Measurements from ENCODE around the gene SEBOX.
A peak's percentile ranks its signal among the peaks of the same experiment; 100 is the strongest.

SEBOX gene

DNA sequence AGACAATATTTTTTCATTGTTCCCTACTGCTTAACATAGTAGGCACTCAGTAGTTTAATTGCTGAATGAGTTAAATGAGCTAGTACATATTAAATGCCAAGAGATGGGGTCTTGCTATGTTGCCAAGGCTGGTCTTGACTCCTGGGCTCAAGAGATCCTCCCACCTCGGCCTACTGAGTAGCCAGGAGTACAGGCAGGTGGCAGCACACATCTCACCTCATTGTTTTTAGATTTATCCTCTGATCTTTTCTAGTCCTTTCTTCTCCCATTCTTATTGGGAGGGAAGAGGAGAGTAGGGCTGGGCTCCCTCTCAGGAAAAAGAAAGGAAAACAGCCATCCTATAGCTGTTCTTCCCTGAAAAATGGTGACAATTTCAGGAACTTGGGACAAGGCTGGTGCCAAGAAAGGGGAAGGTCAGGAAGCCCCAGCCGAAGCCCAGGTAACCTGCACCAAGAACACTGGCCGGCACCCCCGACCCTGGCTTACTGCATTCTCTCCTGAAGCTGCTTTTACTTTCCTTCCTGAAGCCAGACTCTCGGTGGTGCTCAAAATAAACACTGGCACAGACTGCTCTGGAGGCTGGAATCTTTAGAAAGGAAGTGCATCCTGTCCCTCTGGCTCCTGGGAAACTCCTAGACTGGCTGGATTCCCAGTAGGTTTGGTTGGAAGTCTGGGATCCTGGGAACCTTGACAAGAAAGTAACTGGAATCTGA, 26.8 kb downstream of the SEBOX start:
- no peak for DNase-seq

- peak; percentile 31 for DNase-seq
Measured at GRCh38 chr17:28335959-28336871, 28.8 kb downstream of the SEBOX start.

GRCh38 chr17:28335201-28335958, 29.6 kb downstream of the SEBOX start, which contains the start of the genes IFT20 and TNFAIP1:
Gene IFT20 (minus strand): TSS chr17:28335472. CDS start chr17:28331985, 3,487 bp downstream.
Gene TNFAIP1 (plus strand): TSS chr17:28335761. CDS start chr17:28339522, 3,761 bp downstream.
- DNase-seq: peak; percentile 98

DNA sequence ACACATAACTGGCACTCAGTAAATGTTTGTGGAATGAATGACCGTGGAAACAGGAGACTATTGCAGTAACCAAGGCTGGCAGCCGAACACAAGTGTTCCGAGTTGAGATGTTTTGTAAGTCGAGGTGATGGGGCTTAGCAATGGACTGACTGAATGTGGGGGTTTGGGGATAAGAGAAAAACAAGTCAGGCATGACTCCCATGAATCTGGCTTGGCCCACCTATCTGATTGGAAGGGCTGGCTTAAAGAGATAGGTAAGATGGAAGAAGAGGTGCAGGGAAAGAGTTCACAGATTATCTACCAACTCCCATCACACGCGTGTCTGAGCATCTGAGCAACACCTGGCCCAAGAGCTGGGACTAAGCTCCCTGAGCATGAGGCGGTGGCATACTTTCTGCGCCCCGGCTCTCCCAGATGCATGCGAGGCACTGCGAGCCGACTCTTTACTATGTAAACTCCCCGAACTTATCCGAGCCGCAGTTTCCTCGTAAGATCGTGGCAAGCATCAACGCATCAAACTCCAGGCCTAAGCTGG, 30.3 kb downstream of the SEBOX start:
- DNase-seq: no peak

- DNase-seq: no peak
Measured at GRCh38 chr17:28334171-28334570, 30.8 kb downstream of the SEBOX start.

- no peak for DNase-seq
Measured at GRCh38 chr17:28333083-28333746, 31.8 kb downstream of the SEBOX start.

DNA sequence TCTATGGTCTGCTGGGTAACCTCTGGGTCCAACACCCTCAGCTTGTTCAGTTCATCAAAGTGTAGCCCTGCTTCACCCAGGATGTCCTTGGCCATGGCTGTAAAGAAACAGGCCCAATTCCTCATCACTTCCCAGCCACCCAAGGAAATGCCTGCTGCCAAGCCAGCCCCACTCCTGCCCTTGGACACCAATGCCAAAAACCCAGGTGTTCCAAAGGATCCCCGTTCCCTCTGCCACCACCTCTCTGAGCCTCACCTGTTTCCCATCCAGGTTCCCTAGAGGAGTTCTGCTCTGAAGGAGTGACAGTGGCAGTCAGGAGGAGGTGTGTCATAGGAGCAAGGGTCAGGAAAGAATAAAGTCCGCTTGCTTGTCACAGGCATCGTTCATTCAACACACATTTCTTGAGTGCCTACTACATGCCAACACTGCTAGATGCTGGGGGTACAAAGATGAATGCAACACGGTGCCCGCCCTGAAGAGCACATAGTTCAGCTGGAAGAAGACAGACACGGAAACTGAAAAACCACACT, 33.0 kb downstream of the SEBOX start:
- DNase-seq: no peak

GRCh38 chr17:28330671-28331070, 34.3 kb downstream of the SEBOX start:
- DNase-seq: no peak

DNA sequence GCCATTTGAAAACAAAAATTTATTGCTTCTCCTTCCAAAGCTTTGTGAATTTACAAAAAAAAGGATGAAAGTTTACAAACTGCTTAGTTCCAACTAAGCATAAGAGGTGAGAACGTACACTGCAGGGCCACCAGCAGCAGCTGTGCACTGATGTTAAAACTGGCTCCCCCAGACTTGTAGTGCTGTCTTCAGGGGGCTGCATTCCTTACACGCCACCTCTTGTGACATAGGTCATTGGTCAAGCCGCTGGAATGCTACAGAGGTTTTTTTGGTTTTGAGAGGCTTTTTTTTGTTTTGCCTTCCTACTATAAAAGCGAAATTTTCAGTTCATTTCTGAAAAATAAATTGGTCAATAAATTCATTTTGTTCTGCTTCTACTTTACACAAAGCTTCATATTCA, 36.7 kb downstream of the SEBOX start:
- no peak for DNase-seq

DNA sequence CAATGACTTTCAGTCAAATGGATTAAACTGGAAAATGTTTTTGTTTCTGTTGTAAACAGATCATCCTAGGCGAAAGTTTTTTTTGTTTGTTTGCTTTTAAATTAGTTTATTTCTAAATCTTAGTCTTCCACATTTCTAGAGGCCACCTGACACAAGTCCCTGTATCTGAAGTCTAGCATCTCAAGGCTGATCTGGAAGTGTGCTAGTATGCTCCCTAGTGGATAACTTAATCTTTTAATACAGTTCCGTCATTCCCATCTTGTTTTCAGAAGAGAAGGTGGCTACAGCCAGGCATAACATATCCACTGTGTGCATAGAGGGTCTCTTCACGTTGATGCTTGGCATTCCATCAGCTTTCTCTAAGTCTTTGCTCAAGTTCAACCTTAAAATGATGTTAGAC, 37.3 kb downstream of the SEBOX start:
- DNase-seq: no peak

- peak; percentile 21 for DNase-seq
Measured at GRCh38 chr17:28327031-28327607, 37.9 kb downstream of the SEBOX start.

GRCh38 chr17:28326114-28326513, 38.9 kb downstream of the SEBOX start:
- DNase-seq: no peak

GRCh38 chr17:28325211-28325610, 39.8 kb downstream of the SEBOX start:
- no peak for DNase-seq

GRCh38 chr17:28324781-28325180, 40.2 kb downstream of the SEBOX start:
- DNase-seq: no peak

DNA sequence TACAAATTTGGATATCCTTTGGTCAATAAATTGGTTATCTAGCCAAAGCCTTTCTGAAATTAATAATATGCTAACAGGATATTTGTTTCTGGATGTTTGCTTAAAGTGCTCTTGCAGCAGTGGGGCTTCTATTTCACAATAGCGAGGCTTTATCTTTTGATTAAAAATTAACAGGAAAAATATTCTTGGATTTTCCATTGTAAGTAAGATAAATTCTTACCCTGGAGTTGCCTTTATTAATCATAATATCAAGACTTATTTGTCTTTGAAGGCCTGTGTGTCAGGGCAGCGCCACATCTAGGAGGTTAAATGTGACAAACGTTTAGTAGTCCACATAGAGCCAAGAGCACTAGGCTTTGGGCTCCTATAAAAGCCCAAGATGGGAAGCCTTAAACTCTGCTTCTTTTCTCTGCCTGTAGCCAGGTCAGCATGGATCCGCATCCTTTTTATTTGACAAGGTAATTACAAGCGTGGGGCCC, 40.7 kb downstream of the SEBOX start:
- DNase-seq: no peak

DNA sequence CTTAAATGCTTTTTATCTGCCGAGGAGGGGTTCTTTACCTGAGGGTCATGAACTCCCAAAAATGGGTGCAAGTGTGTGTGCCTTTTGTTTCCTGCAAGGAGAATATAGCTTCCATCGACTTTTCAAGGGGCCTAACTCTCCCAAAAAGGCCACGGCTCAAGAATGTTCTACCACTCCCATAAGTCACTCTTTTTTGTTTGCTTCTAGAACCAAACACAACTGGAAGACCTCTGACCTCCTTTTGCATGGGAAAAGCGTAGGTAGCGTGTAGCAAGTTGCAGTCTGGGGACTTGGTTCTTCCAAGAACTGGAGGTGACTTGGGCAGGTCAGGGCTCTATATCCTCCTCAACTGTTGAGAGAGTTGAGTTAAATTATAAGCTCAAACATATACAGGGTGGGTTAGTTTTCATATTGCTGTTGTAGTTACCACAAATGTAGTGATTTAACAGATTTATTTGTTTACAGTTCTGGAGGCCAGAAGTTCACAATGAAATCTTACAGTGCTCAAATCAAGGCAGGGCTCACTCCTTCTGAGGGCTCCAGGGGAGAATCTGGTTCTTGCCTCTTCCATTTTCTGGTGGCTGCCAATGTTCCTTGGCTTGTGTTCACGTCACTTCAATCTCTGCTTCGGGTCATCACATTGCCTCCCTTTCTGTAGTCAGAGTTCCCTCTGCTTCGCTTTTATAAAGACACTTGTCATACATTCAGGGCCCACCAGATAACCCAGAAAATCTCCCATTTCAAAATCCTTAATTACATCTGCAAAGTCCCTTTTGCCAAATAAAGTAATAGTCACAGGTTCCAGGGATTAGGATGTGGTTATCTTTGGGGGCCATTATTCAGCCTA, 44.6 kb downstream of the SEBOX start:
- DNase-seq: no peak

DNA sequence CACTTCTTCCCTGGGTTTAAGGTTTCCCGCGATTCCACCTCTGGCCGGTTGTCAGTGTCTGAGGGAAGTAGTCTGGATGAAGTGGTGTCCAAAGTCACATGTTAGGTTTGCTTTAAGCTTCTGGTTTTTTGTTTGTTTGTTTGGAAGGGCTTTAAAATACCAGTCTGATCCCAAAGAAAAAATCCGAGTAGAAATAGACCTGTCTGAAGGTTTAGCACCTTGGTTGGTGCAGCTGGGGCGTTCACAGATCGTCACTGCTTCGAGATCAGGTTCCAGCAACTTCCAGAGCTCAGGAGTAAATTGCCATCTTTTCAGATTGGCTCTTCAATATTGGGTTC, 45.4 kb downstream of the SEBOX start:
- no peak for DNase-seq

DNA sequence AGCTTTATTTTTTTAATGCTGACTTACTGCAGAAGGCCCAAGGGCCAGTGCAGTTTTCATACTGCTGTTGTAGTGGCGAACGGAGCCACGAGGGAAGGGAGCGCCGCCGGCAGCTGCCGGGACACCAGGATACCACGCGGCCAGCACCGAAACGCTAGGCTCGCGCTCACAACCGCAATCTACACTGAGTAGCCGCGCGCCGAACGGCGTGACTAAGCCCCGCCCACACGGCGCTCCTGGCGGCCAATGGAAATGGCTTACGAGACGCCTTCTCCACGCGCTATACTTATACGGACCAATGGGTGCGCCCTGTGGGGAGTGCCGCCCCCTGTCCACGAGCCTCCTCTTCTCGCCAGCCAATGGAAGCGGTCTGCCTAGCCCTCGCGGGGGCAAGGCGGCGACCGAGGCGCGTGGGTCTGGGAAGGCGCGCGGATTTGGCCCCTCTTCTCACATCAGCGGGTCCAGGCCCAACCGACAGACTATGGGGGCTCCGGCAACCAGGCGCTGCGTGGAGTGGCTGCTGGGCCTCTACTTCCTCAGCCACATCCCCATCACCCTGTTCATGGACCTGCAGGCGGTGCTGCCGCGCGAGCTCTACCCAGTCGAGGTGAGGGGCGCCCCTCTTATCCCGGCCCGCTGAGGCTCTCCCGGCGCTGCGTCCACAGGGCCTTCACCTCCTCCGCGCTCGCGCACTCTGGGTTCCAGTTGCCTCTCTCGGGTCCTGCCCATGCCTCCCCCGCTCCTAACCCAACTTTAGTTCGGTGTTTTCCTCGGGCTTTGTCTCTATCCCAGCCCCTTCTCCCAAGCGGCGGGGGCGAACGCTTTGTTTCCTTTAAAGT, 46.0 kb downstream of the SEBOX start, which contains the start of gene TMEM97:
TMEM97 (plus strand) TSS at position 442 of the 839 bp plus-strand sequence; CDS start at position 482, 40 bp downstream.
- peak; percentile 97 for DNase-seq

DNA sequence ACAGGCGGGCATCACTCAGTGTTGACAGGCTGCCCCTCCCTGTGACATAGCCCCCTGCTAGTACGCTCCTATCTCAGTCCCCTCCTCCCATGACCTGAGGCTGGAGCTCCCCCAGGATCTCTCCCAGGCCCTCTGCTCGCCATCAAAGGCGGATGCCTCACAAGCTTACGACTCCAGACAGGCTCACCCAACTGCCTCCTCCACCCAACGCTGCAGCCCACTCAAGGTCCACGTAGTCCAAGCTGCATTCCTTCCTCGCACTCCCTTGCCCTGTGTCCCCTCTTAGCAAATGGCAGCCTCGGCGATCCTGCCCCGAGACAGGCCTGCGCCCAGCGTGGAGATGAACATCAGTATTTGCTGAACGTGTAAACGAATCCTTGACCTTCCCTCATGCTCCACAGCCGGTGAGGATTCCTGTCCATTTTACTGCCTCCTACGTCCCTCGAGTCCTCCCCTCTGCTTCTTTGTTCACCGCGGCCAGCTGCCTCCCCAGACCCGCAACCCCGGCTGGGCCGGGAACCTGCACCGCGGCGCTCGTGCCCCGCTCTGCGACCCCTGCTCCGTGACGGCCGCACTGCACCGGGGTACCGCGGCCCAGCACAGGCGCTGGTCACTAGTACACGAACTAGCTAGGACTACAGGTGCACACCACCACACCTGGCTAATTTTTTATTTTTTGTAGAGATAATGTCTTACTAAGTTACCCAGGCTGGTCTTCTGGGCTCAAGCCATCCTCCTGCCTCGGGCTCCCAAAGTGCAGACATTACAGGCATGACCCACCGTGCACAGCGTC, 46.8 kb downstream of the SEBOX start:
- no peak for DNase-seq

Data from activated naive CD4-positive, alpha-beta T cell treated with Interleukin-2 at 50 U/mL for 16 hours (primary cell).